ENCODE results near the gene KCTD14.
"Not testable (repeated sequence)": the region's sequence is repeated elsewhere in the genome, so short reads cannot be mapped to it uniquely, and the experiment has no call there.

The KCTD14 gene

DNA sequence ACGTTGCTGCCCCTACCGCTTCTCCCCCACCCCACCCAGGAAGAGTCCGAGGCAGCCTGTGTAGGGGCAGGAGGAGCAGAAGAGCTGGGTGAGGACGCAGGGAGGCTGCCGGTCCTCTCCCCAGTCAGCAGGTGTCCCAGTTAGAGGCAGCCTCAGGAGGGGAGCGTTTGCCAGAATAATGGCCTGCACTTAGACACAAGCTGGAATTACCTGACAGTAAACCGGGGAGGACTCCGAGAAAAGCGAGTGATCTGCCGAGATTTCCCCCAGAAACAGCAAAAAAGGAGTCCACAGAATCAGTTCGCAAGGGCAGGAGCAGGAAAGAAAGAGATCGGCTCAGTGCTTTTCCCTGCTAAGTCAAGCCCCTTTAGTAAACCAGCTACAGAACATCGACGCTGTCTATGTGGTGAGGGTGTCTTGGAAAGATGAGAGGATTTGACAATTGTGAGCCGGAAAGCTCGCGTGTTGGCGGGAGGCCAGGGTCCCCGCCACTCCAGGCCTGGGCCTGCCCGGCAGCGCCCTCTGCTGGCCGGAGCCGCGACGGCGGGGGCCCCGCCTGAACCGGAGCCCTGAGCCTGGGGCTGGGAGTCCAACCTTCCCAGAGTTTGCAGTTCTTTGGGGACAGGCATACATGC is 22.9 kb upstream of the KCTD14 start:
- DNase-seq, result peak; percentile 92

DNA sequence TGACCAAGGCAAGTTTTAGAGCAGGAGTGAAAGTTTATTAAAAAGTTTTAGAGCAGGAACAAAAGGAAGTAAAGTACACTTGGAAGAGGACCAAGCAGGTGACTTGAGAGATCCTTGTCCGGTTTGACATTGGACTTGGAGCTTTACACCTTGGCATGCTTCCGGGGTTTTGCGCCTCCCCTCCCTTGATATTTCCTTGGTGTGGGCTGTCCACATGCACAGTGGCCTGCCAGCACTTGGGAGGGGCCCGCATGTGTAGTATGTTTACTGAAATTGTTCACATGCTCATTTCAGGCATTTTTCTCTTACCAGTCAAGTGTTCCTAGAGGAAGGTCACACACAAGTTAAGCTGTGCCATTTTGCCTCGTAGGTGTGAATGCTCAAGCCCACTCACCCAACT is 21.6 kb upstream of the KCTD14 start:
- no peak for DNase-seq

DNA sequence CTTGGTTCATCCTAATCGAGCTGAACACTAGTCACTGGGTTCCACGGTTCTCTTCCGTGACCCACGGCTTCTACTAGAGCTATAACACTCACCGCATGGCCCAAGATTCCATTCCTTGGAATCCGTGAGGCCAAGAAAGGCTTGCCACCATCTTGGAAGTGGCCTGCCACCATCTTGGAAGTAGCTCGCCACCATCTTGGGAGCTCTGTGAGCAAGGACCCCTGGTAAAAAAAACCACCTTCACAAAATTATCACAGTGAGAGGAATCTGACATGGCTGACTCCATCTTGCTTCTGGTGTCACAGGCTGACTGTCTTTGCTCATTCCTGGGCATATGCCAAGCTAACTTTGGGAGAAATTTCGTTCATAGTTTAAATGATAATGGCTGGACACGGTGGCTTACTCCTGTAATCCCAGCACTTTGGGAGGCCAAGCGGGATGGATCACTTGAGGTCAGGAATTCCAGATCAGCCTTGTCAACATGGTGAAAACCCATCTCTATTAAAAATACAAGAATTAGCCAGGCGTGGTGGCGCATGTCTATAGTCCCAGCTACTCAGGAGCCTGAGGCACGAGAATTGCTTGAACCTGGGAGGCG is 18.9 kb upstream of the KCTD14 start:
- DNase-seq, result no peak

DNA sequence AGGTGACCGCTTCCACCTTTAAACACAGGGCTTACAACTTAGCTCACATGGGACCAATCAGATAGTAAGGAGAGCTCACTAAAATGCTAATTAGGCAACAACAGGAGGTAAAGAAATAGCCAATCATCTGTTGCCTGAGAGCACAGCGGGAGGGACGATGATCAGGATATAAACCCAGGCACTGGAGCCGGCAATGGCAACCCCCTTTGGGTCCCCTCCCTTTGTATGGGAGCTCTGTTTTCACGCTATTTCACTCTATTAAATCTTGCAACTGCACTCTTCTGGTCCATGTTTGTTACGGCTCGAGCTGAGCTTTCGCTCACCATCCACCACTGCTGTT is 18.3 kb upstream of the KCTD14 start:
- DNase-seq, result not testable (repeated sequence)

DNA sequence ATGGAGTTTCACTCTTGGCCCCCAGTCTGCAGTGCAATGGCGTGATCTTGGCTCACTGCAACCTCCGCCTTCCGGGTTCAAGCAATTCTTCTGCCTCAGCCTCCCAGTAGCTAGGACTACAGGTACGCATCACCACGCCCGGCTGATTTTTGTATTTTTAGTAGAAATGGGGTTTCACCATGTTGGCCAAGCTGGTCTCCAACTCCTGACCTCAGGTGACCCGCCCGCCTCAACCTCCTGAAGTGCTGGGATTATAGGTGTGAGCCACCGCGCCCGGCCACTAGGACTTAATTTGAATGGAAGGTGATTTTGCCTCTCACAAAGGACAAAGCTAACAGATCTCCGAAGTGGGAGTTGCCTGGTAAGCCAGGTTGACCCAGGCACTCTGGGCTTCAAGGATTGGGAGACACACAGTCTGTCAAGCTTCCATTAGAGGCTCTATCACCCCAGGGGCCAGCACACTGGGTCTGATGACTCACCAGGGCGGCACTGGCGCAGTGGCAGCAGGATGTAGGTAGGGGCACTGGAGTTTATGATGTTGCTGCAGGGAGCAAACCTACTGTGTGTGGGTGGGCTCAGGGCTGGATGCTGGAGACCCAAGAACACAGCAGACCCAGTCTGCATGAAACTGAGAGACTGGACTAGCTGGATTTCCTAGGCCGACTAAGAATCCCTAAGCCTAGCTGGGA is 17.8 kb upstream of the KCTD14 start:
- no peak for DNase-seq

DNA sequence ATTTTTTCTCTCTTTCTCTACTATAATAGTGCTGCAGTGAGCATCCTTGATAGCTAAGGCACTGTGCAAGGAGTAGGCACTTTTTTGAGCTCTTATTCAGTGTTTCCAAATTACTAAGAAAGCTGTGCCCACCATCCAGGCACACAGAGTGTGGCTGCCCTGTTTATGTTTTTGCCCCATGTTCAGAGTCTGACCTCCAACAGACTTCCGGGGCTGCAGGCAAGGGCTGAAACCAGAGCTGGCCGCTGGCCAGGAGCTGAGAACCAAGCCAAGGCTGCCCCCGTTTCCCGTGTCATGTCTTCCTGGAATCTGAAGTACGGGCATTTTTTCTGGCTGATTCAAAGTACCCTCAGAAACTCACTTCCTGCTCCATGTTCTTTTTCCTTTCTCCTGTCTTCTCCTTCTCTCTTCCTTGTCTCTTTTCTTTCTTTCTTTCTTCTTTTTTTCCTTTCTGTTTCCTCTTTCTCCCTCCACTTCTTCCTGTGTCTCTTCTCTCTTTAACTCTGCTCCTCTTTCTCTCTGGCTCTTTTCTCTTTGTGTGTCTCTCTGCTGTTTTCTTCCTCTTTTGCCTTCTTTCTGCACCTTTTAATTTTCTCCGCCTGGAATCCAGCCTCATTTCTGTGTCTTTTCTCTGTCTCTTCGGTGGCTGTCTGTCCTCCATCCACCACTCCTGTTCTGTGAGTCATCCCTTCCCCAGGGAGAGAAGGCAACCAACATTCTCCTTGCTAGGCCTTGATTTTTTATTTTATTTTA is 17.0 kb upstream of the KCTD14 start:
- peak; percentile 94 for DNase-seq

DNA sequence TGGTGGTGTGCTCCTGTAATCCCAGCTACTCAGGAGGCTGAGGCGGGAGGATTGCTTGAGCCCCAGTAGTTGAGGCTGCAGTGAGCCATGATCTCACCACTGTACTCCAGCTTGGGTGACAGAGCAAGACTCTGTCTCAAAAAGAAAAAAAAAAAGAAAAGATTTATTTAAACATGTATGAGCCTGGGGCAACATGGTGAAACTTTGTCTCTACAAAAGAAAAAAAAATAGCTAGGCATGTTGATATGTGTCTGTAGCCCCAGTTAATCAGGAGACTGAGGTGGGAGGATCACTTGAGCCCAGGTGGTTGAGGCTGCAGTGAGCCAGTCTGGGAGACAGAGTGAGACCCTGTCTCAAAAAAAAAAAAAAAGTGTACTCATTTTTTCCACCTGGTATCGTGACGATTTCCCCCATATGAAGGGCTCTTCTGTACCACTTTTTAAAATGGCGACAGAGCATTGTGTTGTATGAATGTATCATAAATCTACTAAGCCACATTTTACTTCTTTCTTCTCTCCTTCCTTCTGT is 16.4 kb upstream of the KCTD14 start:
- peak; percentile 92 for DNase-seq

DNA sequence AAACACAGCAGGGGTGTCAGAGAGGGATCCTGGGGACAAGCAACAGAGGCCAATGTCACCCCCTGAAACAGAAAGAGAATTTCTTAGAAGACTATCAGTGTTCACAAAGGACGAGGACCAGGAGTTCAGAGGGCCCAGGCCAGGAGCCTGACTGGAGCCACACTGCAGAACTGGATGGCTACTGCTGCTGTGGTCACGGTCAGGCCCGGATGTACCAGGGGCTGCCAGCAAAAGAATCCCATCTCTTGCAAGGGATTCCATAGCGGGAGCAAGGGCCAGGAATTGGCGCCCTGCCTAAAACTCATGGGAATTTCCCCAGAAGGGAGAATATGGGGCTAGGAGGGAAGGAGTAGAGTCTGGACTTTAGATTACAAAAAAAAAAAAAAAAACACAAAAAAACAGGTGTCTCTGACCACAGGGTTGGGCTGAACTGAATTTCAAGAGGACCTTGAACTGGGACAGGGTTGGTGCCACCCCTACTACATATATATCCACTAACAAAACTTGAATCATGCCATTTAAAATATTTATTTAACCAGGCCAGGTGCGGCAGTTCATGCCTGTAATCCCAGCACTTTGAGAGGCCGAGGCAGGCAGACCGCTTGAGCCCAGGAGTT is 15.7 kb upstream of the KCTD14 start:
- DNase-seq, result no peak

DNA sequence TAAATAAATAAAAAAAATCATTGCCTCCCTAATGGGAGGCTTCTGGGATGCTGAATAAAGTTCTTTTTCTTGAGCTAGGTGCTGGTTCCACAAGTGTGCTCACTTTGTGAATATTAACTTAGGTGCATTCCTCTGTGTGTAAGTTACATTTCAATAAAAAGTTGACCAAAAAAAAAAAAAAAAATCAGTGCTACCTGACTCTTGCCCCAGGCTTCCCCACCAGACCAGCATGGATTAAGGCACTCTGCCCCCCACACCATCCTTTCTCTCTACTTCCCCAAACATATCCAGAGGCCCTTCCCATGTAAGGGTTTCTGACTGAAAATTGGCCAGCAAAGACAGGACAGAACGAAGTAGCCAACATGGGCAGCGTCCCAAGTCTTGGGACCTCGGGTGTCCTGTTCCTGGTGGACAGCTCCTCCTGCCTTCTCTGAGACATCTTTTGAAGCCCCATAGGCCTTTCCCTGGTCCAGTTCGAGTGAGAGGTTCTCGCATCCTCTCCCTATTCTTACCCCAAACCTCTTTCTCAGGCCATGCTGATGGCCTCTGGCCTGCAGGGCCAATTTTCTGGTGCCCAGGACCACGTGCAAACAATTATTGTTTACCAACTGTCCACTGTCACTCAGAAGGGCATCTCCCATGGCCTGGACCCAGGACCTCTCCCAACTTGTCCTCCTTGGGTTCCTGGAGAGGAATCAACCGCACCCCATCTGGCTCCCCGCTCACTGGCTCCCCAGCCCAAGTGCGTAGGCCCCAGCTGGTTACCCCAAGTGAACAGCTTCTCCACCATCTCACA is 14.9 kb upstream of the KCTD14 start:
- DNase-seq, result no peak

DNA sequence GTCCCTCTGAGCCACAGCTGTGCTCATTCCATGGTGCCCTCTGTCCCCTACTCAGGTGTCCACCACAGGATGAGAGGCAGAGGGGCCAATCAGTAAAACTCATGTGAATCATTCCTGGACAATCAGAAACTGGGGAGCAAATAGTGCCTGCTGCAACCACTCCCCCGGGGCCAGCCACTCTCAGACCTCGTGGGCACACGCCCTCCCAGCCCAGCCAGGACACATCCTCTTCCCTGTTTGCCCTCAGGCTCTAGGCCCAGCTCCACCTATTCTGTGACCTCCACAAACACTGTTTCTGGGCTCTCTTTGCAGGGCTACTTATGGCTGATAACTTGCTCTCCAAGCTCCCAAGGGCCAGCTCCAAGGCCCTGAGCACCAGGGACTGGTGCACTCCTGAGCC is 14.0 kb upstream of the KCTD14 start:
- peak; percentile 33 for DNase-seq

DNA sequence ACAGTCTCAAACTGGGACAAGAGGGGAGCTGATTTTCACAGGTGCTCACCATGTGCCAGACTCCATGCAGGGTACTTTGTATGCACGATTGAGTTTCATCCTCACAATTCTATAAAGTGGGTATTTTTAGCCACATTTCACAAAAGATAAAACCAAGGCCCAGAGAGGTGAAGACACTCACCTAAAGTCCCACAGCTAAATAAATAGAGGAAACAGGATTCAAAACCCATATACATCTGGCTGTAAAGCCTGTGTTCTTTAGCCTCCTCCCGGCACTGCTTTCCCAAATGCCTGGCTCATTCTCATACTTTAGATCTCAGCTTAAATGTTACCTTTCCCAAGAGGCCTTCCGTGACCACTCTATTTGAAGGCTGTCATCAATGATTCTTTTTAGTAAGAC is 13.2 kb upstream of the KCTD14 start:
- DNase-seq, result no peak

DNA sequence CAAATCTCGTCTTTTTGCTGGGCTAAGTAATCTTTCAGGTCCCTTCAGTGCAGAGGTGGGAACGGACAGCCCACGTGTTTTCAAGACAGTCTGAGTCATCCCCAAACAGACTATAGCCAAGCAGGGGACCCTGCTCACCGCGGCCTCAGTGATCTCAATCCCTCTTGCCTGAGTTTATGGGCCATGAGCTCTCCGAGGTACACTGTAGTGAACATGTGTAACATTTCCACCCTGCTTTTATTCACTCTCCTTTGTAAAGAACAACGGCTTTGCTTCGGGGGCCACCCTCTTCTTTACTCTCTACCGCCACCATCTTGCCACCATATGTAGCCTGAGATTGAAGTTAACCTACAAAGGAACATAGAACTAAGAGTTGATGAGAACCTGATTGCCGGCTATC is 11.5 kb upstream of the KCTD14 start:
- no peak for DNase-seq

DNA sequence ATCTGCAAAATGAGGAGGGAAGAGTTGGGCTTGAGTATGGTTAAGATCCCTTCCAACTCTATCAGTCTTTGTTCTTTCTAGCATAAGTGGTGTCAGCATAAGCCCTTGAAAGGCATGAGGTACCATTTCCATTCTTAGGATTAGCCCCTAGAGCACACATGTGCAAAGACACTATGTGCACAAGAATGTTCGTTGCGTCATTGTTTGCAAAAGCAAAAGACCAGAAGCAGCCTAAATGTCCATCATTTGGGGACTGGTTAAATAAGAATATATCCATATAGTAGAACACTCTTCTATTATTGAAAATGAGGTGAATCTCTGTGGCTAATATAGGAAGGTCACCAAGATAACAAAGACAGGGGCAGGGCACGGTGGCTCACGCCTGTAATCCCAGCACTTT is 10.0 kb upstream of the KCTD14 start:
- no peak for DNase-seq

DNA sequence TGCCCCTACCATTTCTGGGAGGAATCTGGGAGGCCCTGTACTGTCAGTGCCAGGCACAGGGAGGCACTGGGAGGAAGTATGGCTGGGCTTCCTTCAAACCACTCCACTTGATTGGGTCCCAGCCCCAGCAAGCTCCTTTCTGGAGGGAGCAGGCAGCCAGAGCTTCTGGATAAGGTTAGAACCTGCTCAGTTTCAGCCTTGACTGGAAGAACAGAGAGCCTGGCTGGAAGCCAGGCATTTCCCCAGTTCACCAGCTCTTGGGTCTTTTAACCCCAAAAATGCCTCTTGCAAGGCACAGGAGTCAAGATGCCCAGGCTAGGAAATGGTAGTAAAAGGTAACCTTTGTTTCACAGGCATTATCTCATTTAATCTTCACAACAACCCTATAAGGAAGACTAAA is 9.0 kb upstream of the KCTD14 start:
- peak; percentile 54 for DNase-seq

DNA sequence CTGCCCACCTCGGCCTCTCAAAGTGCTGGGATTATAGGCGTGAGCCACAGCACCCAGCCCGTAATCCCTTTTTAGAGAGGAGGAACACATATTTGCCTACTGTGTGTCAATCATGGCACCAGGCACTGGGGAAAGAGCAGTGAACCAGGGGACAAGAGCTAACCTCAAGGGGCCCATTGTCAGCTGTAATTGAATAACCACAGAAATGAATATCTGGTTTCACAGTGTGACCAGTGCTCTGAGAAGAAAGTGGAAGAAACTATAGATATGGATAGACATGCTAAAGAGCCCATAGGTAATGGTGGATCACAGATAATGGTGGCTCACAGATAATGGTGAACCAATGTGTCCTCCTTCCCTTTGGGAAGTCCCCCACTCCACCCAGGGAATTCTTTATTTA is 8.6 kb upstream of the KCTD14 start:
- peak; percentile 53 for DNase-seq

DNA sequence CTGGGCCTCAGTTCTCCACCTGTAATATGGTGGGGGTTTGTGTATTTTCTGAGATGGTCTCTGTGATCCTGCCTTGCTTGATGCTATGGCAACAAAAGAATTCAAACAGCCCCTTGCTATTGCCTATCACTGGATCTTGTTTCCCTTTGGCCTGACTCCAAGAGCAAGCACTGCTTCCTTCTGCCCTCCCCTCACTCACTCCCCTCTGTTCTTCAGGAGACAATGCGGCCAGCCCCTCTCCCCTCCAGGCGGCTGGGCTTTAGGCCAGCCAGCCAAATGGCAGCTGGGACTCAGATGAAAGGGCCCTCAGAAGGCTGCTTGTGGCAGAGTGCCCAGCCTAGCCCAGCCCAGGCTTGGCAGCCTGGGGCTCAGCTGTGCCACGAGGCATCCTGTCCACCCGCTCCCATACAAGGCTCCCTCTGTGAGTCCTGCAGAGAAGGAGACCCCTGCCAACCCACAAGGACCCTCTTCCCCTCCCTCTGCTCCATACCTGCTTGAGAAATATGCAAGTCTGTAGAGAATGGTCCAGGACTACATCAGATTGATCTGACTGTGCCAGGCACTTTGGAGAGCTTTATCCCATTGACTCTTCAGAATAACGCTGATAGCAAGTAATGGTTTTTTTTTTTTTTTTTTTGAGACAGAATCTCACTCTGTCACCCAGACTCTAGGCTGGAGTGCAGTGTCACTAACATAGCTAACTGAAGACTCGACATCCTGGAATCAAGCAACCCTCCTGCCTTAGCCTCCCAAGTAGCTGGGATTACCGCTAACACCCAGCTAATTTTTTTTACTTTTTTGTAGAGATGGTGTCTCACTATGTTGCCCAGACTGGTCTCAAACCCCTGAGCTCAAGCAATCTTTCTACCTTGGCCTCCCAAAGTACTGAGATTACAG is 7.6 kb upstream of the KCTD14 start:
- peak; percentile 100 for DNase-seq

DNA sequence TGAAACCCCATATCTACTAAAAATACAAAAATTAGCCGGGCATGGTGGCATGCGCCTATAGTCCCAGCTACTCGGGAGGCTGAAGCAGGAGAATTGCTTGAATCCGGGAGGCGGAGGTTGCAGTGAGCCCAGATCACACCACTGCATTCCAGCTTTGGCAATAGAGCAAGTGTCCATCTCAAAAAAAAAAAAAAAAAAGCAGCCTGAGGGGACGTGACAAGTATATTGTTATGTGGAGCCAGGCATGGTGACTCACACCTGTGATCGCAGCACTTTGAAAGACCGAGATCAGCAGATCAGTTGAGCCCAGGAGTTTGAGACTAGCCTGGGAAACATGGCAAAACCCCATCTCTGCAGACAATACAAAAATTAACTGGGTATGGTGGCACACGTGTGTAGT is 5.3 kb upstream of the KCTD14 start:
- not testable (repeated sequence) for DNase-seq

DNA sequence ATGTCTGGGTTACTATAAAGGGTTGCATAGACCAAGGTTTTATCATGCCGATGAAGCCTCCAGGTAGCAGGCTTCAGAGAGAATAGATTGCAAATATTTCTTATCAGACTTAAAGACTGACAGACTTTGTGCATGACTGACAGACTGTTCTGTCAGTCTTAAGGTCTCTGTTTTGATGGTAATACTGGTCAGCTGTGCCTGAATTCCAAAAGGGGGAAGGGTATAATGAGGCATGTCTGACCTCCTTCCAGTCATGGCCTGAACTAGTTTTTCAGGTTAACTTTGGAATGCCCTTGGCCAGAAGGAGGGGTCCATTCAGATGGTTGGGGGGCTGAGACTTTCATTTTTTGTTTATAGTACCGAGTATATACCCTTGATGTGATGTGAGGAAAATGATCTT is 4.7 kb upstream of the KCTD14 start:
- no peak for DNase-seq

DNA sequence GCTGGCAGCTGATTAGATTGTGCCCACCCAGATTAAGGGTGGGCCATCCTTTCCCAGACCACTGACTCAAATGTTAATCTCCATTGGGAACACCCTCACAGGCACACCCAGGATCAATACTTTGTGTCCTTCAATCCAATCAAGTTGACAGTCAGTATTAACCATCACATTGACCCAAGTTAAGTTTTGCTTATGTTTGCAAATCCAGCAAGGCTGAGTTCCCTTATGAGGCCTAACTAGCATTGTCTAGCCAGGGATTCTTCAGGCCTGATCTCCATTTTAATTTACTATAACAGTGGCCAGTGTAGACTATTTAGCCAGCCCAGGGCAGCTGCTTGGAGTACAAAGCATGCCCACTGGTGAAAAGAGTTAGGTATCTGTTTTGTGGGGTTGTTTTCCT is 2.3 kb upstream of the KCTD14 start:
- no peak for DNase-seq

DNA sequence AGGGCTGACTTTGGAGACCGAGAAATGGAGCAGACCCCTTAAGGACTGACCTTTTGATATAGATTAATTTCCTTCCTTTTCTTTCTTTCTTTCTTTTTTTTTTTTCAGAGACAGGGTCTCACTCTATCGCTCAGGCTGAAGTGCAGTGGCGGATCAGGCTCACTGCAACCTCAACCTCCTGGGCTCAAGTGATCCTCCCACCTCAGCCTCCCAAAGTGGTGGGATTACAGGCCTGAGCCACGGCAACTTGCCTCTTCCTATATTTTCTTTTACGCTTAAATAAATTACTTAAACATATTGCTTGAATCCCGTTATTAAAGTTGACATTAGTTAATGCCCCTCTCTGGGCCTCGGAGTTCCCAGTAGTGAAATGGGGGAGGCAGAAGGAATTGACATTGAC is 350 bp upstream of the KCTD14 start:
- DNase-seq, result no peak

DNA sequence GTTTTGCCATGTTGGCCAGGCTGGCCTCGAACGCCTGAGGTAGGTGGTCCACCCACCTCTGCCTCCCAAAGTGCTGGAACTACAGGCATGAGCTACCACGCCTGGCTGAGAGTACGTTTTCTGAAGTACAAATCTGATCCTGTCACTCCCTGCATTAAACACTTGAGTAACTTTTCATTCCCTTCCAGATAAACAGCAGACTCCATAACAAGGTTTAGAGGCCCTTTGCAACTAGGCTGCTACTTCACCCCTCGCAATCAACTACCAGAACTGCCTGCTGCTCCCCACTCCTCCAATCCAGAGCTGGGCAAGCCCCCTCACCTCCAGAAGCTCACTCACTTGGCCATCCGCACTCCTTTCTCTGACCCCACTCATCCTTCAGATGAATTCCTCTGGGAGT is 1.5 kb downstream of the KCTD14 start:
- DNase-seq, result no peak

Measured in DMS79 treated with DMSO at 0.1 percent for 48 hours (cell line).